Measurements from ENCODE around the gene ATXN1L.
A peak's percentile ranks its signal among the peaks of the same experiment; 100 is the strongest.
"Not testable (repeated sequence)": the region's sequence is repeated elsewhere in the genome, so short reads cannot be mapped to it uniquely, and the experiment has no call there.

ATXN1L gene

GRCh38 chr16:71845639-71846430, at the start of gene ATXN1L:
TSS of gene ATXN1L (plus strand) at chr16:71845976. CDS start at chr16:71849741, 3,765 bp downstream.
- DNase-seq: peak; percentile 93

GRCh38 chr16:71796501-71797097, 49.2 kb upstream of the ATXN1L start:
- no peak for DNase-seq

- DNase-seq: no peak
Measured at GRCh38 chr16:71803305-71803690, 42.5 kb upstream of the ATXN1L start.

- DNase-seq: no peak
Measured at GRCh38 chr16:71807905-71808592, 37.7 kb upstream of the ATXN1L start.

GRCh38 chr16:71808593-71809459, 37.0 kb upstream of the ATXN1L start, which contains the start of gene AP1G1:
TSS of gene AP1G1 (minus strand) at chr16:71808834. CDS start at chr16:71789479, 19,355 bp downstream.
- DNase-seq: peak; percentile 99

- DNase-seq: not testable (repeated sequence)
Measured at GRCh38 chr16:71810155-71810530, 35.6 kb upstream of the ATXN1L start.

- no peak for DNase-seq
Measured at GRCh38 chr16:71811261-71811803, 34.4 kb upstream of the ATXN1L start.

GRCh38 chr16:71817155-71817500, 28.6 kb upstream of the ATXN1L start:
- not testable (repeated sequence) for DNase-seq

- DNase-seq: no peak
Measured at GRCh38 chr16:71826533-71827017, 19.2 kb upstream of the ATXN1L start.

- DNase-seq: no peak
Measured at GRCh38 chr16:71830359-71830758, 15.4 kb upstream of the ATXN1L start.

GRCh38 chr16:71831698-71832097, 14.1 kb upstream of the ATXN1L start:
- DNase-seq: not testable (repeated sequence)

- DNase-seq: not testable (repeated sequence)
Measured at GRCh38 chr16:71832112-71832511, 13.7 kb upstream of the ATXN1L start.

GRCh38 chr16:71834291-71834690, 11.5 kb upstream of the ATXN1L start:
- DNase-seq: no peak

GRCh38 chr16:71837150-71837549, 8.6 kb upstream of the ATXN1L start:
- DNase-seq: no peak

- no peak for DNase-seq
Measured at GRCh38 chr16:71840052-71840451, 5.7 kb upstream of the ATXN1L start.

GRCh38 chr16:71843572-71843971, 2.2 kb upstream of the ATXN1L start:
- no peak for DNase-seq

- DNase-seq: no peak
Measured at GRCh38 chr16:71846431-71846830, 655 bp downstream of the ATXN1L start.

- DNase-seq: no peak
Measured at GRCh38 chr16:71847096-71847495, 1.3 kb downstream of the ATXN1L start.

- no peak for DNase-seq
Measured at GRCh38 chr16:71848622-71849021, 2.8 kb downstream of the ATXN1L start.

GRCh38 chr16:71851746-71852145, 6.0 kb downstream of the ATXN1L start:
- DNase-seq: no peak

- DNase-seq: no peak
Measured at GRCh38 chr16:71852158-71852557, 6.4 kb downstream of the ATXN1L start.

- no peak for DNase-seq
Measured at GRCh38 chr16:71852561-71852960, 6.8 kb downstream of the ATXN1L start.

Data from islet precursor cell (in vitro differentiated cells).